Mesendoderm (in vitro differentiated cells): ENCODE measurements around the gene NAV2.

Source experiments
- DNase-seq: peaks from one replicate; pipeline ENCODE4 v3.0.0; 2013
- H2AK5ac ChIP-seq: 2 replicates; pipeline ENCODE4 v1.6.1; 2013; ENCODE audit warnings: low read length, inconsistent platforms
- H2BK120ac ChIP-seq: 2 replicates; pipeline ENCODE4 v1.6.1; 2013; ENCODE audit warnings: low read depth, mild to moderate bottlenecking, low read length, moderate library complexity, mixed read lengths
- H2BK15ac ChIP-seq: replicated peaks from 2 replicates; pipeline ENCODE4 v1.6.1; 2013; ENCODE audit warnings: low read depth, mild to moderate bottlenecking, moderate library complexity
- H2BK5ac ChIP-seq: 2 replicates; pipeline ENCODE4 v1.6.1; 2013; ENCODE audit warnings: low read length, inconsistent platforms
- H3K18ac ChIP-seq: 2 replicates; pipeline ENCODE4 v1.6.1; 2013; ENCODE audit warnings: mild to moderate bottlenecking, low read length, mixed read lengths
- H3K23ac ChIP-seq: one replicate; pipeline ENCODE4 v1.6.1; 2013; ENCODE audit warnings: low read length
- H3K27ac ChIP-seq: 2 replicates; pipeline ENCODE4 v1.5.1; 2013; ENCODE audit warnings: low read depth, mild to moderate bottlenecking, inconsistent platforms, low read length, moderate library complexity
- H3K27me3 ChIP-seq: 2 replicates; pipeline ENCODE4 v1.6.1; 2013; ENCODE audit warnings: low read length, control low read depth, mild to moderate bottlenecking, inconsistent platforms; ENCODE audit not compliant: insufficient read depth, poor library complexity
- H3K36me3 ChIP-seq: 2 replicates; pipeline ENCODE4 v1.6.1; 2013; ENCODE audit warnings: low read length, inconsistent platforms; ENCODE audit not compliant: control insufficient read depth, insufficient read depth
- H3K4ac ChIP-seq: one replicate; pipeline ENCODE4 v1.6.1; 2013; ENCODE audit warnings: low read depth, mild to moderate bottlenecking, low read length, moderate library complexity
- H3K4me1 ChIP-seq: 2 replicates; pipeline ENCODE4 v1.6.1; 2013; ENCODE audit warnings: low read depth, low read length, inconsistent platforms; ENCODE audit not compliant: control insufficient read depth
- H3K4me2 ChIP-seq: 2 replicates; pipeline ENCODE4 v1.6.1; 2013; ENCODE audit warnings: low read length
- H3K4me3 ChIP-seq: 2 replicates; pipeline ENCODE4 v1.5.1; 2013; ENCODE audit warnings: mild to moderate bottlenecking, low read length
- H3K56ac ChIP-seq: one replicate; pipeline ENCODE4 v1.6.1; 2013; ENCODE audit warnings: low read length
- H3K79me1 ChIP-seq: 2 replicates; pipeline ENCODE4 v1.6.1; 2013; ENCODE audit warnings: low read length, inconsistent platforms
- H3K79me2 ChIP-seq: 2 replicates; pipeline ENCODE4 v1.6.1; 2013; ENCODE audit warnings: mild to moderate bottlenecking, low read length; ENCODE audit not compliant: control insufficient read depth, insufficient read depth
- H3K9ac ChIP-seq: 2 replicates; pipeline ENCODE4 v1.6.1; 2013; ENCODE audit warnings: low read length, inconsistent platforms
- H4K5ac ChIP-seq: one replicate; pipeline ENCODE4 v1.6.1; 2013; ENCODE audit warnings: low read length
- H4K8ac ChIP-seq: one replicate; pipeline ENCODE4 v1.6.1; 2013; ENCODE audit warnings: low read depth, mild to moderate bottlenecking, control low read depth, low read length, moderate library complexity
- WGBS: extraction: QIAGEN DNeasy Blood & Tissue Kit; methylation state at CpG from one replicate; pipeline ENCODE4 v1.1.7; 2013; ENCODE audit warnings: low lambda C conversion rate, missing lambda C conversion rate; ENCODE audit not compliant: insufficient coverage; ENCODE audit errors: extremely low coverage; 5-methylcytosine and 5-hydroxymethylcytosine counted together

NAV2 gene

GRCh38 chr11:19848219-19848618 is 135.6 kb downstream of the NAV2 start:
- Histone ChIP-seq H3K36me3 (no peaks in the 10 kb centered on the region), H3K79me1 (no peaks in the 10 kb centered on the region), H3K27ac (no peak overlapping the region), H2BK120ac (no peak overlapping the region), H3K4ac (no peak overlapping the region), H3K23ac (no peak overlapping the region), H3K18ac (no peak overlapping the region), H3K56ac (no peak overlapping the region), H3K4me1 (peaks cover 2% of the 10 kb centered on the region), H3K4me2 (no peak overlapping the region), H2BK5ac (no peak overlapping the region), H2AK5ac (no peak overlapping the region), H4K8ac (no peak overlapping the region), H3K27me3 (no peaks in the 10 kb centered on the region), H2BK15ac (no peak overlapping the region), H3K4me3 (no peak overlapping the region), H3K9ac (no peak overlapping the region), H3K79me2 (no peaks in the 10 kb centered on the region), H4K5ac (no peak overlapping the region)
- no peak for DNase-seq
- WGBS = no CpG with 5 or more reads among the region's 2 CpGs

- Histone ChIP-seq H3K4ac (no peak overlapping the region), H3K36me3 (no peaks in the 10 kb centered on the region), H3K4me3 (no peak overlapping the region), H3K4me2 (no peak overlapping the region), H4K8ac (no peak overlapping the region), H3K56ac (no peak overlapping the region), H3K23ac (no peak overlapping the region), H3K18ac (no peak overlapping the region), H2BK15ac (no peak overlapping the region), H2AK5ac (no peak overlapping the region), H2BK5ac (no peak overlapping the region), H3K4me1 (peaks cover 2% of the 10 kb centered on the region), H3K9ac (no peak overlapping the region), H3K27ac (no peak overlapping the region), H2BK120ac (no peak overlapping the region), H3K79me2 (no peaks in the 10 kb centered on the region), H4K5ac (no peak overlapping the region), H3K27me3 (no peaks in the 10 kb centered on the region), H3K79me1 (no peaks in the 10 kb centered on the region)
- WGBS = no CpG with 5 or more reads among the region's 6 CpGs
- DNase-seq = no peak
These were observed 136.6 kb downstream of the NAV2 start for GRCh38 chr11:19849107-19849789.

GRCh38 chr11:19849947-19850593 is 137.4 kb downstream of the NAV2 start:
- H3K79me1 ChIP-seq = no peaks in the 10 kb centered on the region
- H3K23ac ChIP-seq = no peak overlapping the region
- no peak overlapping the region for H3K4me3 ChIP-seq
- no peak overlapping the region for H3K18ac ChIP-seq
- H2AK5ac ChIP-seq = no peak overlapping the region
- H3K27me3 ChIP-seq = no peaks in the 10 kb centered on the region
- peaks cover 2% of the 10 kb centered on the region for H3K4me1 ChIP-seq
- no peak overlapping the region for H3K27ac ChIP-seq
- no peaks in the 10 kb centered on the region for H3K79me2 ChIP-seq
- no peak overlapping the region for H2BK5ac ChIP-seq
- no peak overlapping the region for H4K8ac ChIP-seq
- no peak overlapping the region for H3K9ac ChIP-seq
- H3K4me2 ChIP-seq = no peak overlapping the region
- WGBS = no CpG with 5 or more reads among the region's 6 CpGs
- no peak overlapping the region for H4K5ac ChIP-seq
- no peak overlapping the region for H2BK15ac ChIP-seq
- DNase-seq = no peak
- no peak overlapping the region for H3K4ac ChIP-seq
- H2BK120ac ChIP-seq = no peak overlapping the region
- H3K36me3 ChIP-seq = no peaks in the 10 kb centered on the region
- H3K56ac ChIP-seq = no peak overlapping the region

GRCh38 chr11:19852288-19852687 is 139.7 kb downstream of the NAV2 start:
- Histone ChIP-seq H3K23ac (no peak overlapping the region), H3K4ac (no peak overlapping the region), H3K79me2 (no peaks in the 10 kb centered on the region), H3K79me1 (no peaks in the 10 kb centered on the region), H2BK120ac (no peak overlapping the region), H3K9ac (no peak overlapping the region), H3K27me3 (no peaks in the 10 kb centered on the region), H4K5ac (no peak overlapping the region), H2BK15ac (no peak overlapping the region), H2AK5ac (no peak overlapping the region), H3K27ac (no peak overlapping the region), H3K36me3 (no peaks in the 10 kb centered on the region), H2BK5ac (no peak overlapping the region), H3K4me1 (peaks cover 2% of the 10 kb centered on the region), H3K18ac (no peak overlapping the region), H4K8ac (no peak overlapping the region), H3K4me3 (no peak overlapping the region), H3K4me2 (no peak overlapping the region), H3K56ac (no peak overlapping the region)
- DNase-seq = no peak
- no CpG with 5 or more reads among the region's 2 CpGs for WGBS

GRCh38 chr11:19853016-19853415 is 140.4 kb downstream of the NAV2 start:
- H3K23ac ChIP-seq = no peak overlapping the region
- H2BK5ac ChIP-seq = no peak overlapping the region
- no peak overlapping the region for H3K9ac ChIP-seq
- H3K4me1 ChIP-seq = peaks cover 2% of the 10 kb centered on the region
- H3K4me3 ChIP-seq = no peak overlapping the region
- no peak overlapping the region for H4K8ac ChIP-seq
- no peak overlapping the region for H2BK15ac ChIP-seq
- no peaks in the 10 kb centered on the region for H3K79me1 ChIP-seq
- no peaks in the 10 kb centered on the region for H3K27me3 ChIP-seq
- no peak overlapping the region for H3K27ac ChIP-seq
- no peak overlapping the region for H2AK5ac ChIP-seq
- H3K4ac ChIP-seq = no peak overlapping the region
- no peaks in the 10 kb centered on the region for H3K36me3 ChIP-seq
- no peak overlapping the region for H3K18ac ChIP-seq
- H3K4me2 ChIP-seq = no peak overlapping the region
- DNase-seq = no peak
- no CpG with 5 or more reads among the region's 2 CpGs for WGBS
- H2BK120ac ChIP-seq = no peak overlapping the region
- no peaks in the 10 kb centered on the region for H3K79me2 ChIP-seq
- no peak overlapping the region for H3K56ac ChIP-seq
- no peak overlapping the region for H4K5ac ChIP-seq

GRCh38 chr11:19853920-19854319 is 141.3 kb downstream of the NAV2 start:
- H3K9ac ChIP-seq = no peak overlapping the region
- no peak overlapping the region for H3K18ac ChIP-seq

More at GRCh38 chr11:19853920-19854319, 141.3 kb downstream of the NAV2 start:
- no peak for DNase-seq
- H3K4me1 ChIP-seq = no peaks in the 10 kb centered on the region
- no peak overlapping the region for H4K5ac ChIP-seq
- no peaks in the 10 kb centered on the region for H3K27me3 ChIP-seq
- no peaks in the 10 kb centered on the region for H3K79me2 ChIP-seq
- H2BK15ac ChIP-seq = no peak overlapping the region
- no peak overlapping the region for H3K4ac ChIP-seq
- no peak overlapping the region for H2BK5ac ChIP-seq
- H3K4me3 ChIP-seq = no peak overlapping the region
- H2AK5ac ChIP-seq = no peak overlapping the region
- no peak overlapping the region for H3K4me2 ChIP-seq
- H2BK120ac ChIP-seq = no peak overlapping the region
- H3K27ac ChIP-seq = no peak overlapping the region
- no peak overlapping the region for H3K56ac ChIP-seq
- no peaks in the 10 kb centered on the region for H3K36me3 ChIP-seq
- H4K8ac ChIP-seq = no peak overlapping the region
- no CpG with 5 or more reads among the region's 4 CpGs for WGBS
- no peak overlapping the region for H3K23ac ChIP-seq
- H3K79me1 ChIP-seq = no peaks in the 10 kb centered on the region
